ENCODE data around the gene LUZP2. TPM values are rescaled to one million over a fixed set of nuclear protein-coding genes. Genes with fewer than 3 reads are reported as not detected.

Gene LUZP2
- total and polyA plus RNA-seq, 2 of the 8 experiments (the other 6 are each of a cell fraction or from before 2014, with no cell fraction given), result 0.79 to 1.5 TPM

- Histone ChIP-seq H3K23me2 (ENCODE audit: low read depth, low read length) (no peaks in the 10 kb centered on the region), H3K56ac (replicated peaks; ENCODE audit: insufficient read length, low read depth, low read length) (no peak overlapping the region), H2AK5ac (ENCODE audit: low read depth, low read length) (no peak overlapping the region), H3K18ac (ENCODE audit: extremely low read depth, low read length) (no peak overlapping the region), H2BK15ac (ENCODE audit: low read length) (no peak overlapping the region), H4K5ac (ENCODE audit: insufficient read length, low read depth, low read length) (no peak overlapping the region), H4K91ac (replicated peaks; ENCODE audit: insufficient read length, low read length) (no peak overlapping the region), H3K27ac (ENCODE audit: low read depth, low read length) (no peak overlapping the region), H3K9ac (replicated peaks in 1 of 4; ENCODE audit: extremely low read depth in 1 of 4, low read depth in 3 of 4, low read length in 3 of 4) (no peak overlapping the region), H3K9me3 (ENCODE audit: insufficient read depth in 2 of 2, low read depth in 1 of 2, low read length in 1 of 2) (no peaks in the 10 kb centered on the region), H3K27me3 (replicated peaks in 1 of 4; ENCODE audit: control insufficient read depth in 3 of 4, extremely low read depth in 1 of 4, insufficient read depth in 3 of 4, low read length in 3 of 4) (no peaks in the 10 kb centered on the region), H3K79me2 (ENCODE audit: control insufficient read depth in 1 of 2, insufficient read depth in 2 of 2, low read length in 2 of 2) (no peaks in the 10 kb centered on the region), H3K14ac (ENCODE audit: insufficient read length) (no peak overlapping the region), H3K4me3 (ENCODE audit: extremely low read depth in 1 of 4, insufficient read depth in 2 of 4, low read depth in 3 of 4, low read length in 4 of 4) (no peak overlapping the region), H2AFZ (ENCODE audit: low read length) (no peak overlapping the region), H3K23ac (ENCODE audit: insufficient read length) (no peak overlapping the region), H3K79me1 (ENCODE audit: low read depth, low read length) (no peaks in the 10 kb centered on the region), H3K4ac (replicated peaks; ENCODE audit: insufficient read length, low read depth, low read length) (no peak overlapping the region), H4K20me1 (replicated peaks in 1 of 2; ENCODE audit: control insufficient read depth in 1 of 2, insufficient read depth in 2 of 2, low read length in 2 of 2) (no peaks in the 10 kb centered on the region), H3K36me3 (ENCODE audit: control insufficient read depth in 2 of 4, insufficient read depth in 4 of 4, low read length in 3 of 4) (no peaks in the 10 kb centered on the region), H2BK20ac (ENCODE audit: low read length) (no peak overlapping the region), H2BK120ac (replicated peaks; ENCODE audit: low read depth, low read length) (no peak overlapping the region), H3K4me1 (replicated peaks in 1 of 4; ENCODE audit: control insufficient read depth in 3 of 4, insufficient read depth in 4 of 4, low read length in 3 of 4) (no peaks in the 10 kb centered on the region), H2BK12ac (ENCODE audit: low read depth, low read length) (no peak overlapping the region), H4K8ac (ENCODE audit: extremely low read depth, insufficient read depth, low read length) (no peak overlapping the region), H2BK5ac (ENCODE audit: low read depth, low read length) (no peak overlapping the region), H3K4me2 (ENCODE audit: insufficient read depth in 1 of 2, low read depth in 2 of 2, low read length in 2 of 2) (no peak overlapping the region)
- DNase-seq (ENCODE audit: low read depth in 1 of 2, low spot score in 2 of 2) (no peak), FAIRE-seq (no peak)
- WGBS, 2 experiments (ENCODE audit: extremely low coverage in 1 of 2, insufficient coverage in 1 of 2, insufficient read length in 1 of 2, insufficient replicate concordance in 2 of 2, low coverage in 1 of 2, low lambda C conversion rate in 2 of 2, missing lambda C conversion rate in 1 of 2), result 98% methylated on average over 2 of the region's 2 CpGs; no CpG with 5 or more reads in 1 of the 2 experiments
- CTCF ChIA-PET (ENCODE audit: partially characterized antibody), result no interaction called here
- TF ChIP-seq POLR2AphosphoS5 (IDR thresholded peaks at IDR 0.05; ENCODE audit: low read depth, low read length), result no peak
- TF ChIP-seq RAD21 (IDR thresholded peaks at IDR 0.05 in 1 of 2, conservative IDR thresholded peaks at IDR 0.05 in 1 of 2; ENCODE audit: low read depth in 2 of 2, low read length in 2 of 2), result no peak
- TF ChIP-seq HDAC6 (IDR thresholded peaks at IDR 0.05; ENCODE audit: low read depth, low read length), result no peak
- no peak for TF ChIP-seq SUZ12 (IDR thresholded peaks at IDR 0.05; ENCODE audit: low read length)
- TF ChIP-seq E2F6 (IDR thresholded peaks at IDR 0.05), result no peak
- no peak for TF ChIP-seq TAF1 (IDR thresholded peaks at IDR 0.05; ENCODE audit: low read depth, low read length)
- TF ChIP-seq RXRA (IDR thresholded peaks at IDR 0.05; ENCODE audit: insufficient read depth, low read depth, low read length), result no peak
- TF ChIP-seq MAX (IDR thresholded peaks at IDR 0.05), result no peak
- TF ChIP-seq JUND (IDR thresholded peaks at IDR 0.05; ENCODE audit: low read length), result no peak
- POLR2A ChIA-PET (ENCODE audit: partially characterized antibody), result no interaction called here
These were observed 406.7 kb downstream of the LUZP2 start for GRCh38 chr11:24903555-24903954.

Measured in H1 (cell line).